ENCODE data around the gene KLHL29.

The KLHL29 gene

DNA sequence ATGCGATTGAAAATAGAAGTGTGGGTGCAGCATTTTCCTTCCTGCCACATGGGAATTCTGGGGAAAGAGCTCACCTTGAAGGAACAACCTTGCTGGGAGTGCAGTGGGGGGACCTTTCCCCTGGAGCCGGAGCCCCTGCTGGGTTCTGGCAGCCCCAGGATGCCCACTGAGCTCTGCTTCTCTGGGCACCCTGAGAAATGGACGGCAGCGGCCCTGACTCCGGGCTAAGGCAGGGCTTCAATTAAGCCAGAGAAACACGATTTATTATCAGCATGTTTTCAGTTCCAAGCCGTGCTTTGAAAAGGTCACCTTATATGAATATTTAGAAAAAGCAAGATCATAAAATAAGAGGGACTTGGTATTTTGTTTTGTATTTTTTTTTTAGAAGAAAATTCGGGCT lies 68.5 kb downstream of the KLHL29 start:
- DNase-seq = no peak

DNA sequence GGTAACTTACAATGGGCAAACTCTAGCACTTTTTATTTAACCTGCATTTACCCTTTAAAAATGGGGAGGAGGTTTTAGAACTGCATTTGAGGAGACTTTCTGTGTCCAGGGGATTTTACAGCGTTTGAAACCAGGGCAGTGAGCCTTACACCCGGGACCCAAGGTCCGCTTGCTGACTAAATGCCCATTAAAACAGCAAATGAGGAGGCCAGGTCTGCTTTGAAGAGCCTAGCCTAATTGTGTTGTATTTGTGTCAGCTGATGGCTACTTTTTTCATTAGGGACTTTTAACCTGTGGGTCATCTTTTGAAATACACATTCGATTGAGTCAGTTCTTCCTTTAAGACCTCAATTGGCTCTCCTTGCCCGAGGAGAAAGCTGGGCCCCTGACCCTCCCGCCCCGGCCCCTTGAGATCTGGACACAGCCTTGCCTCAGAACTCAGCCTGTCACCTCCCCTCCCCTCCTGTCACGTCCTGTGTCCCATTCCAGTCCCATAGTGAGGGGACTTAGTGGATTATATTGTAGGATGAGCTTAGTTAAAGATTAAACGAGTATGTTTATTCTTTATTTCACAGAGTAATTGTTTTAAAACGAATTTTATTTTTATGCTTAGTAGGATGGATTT lies 69.0 kb downstream of the KLHL29 start:
- DNase-seq = no peak

- peak; percentile 53 for DNase-seq
Observed at GRCh38 chr2:23454501-23455120, 69.6 kb downstream of the KLHL29 start.

GRCh38 chr2:23456396-23456795 lies 71.4 kb downstream of the KLHL29 start:
- DNase-seq = no peak

DNA sequence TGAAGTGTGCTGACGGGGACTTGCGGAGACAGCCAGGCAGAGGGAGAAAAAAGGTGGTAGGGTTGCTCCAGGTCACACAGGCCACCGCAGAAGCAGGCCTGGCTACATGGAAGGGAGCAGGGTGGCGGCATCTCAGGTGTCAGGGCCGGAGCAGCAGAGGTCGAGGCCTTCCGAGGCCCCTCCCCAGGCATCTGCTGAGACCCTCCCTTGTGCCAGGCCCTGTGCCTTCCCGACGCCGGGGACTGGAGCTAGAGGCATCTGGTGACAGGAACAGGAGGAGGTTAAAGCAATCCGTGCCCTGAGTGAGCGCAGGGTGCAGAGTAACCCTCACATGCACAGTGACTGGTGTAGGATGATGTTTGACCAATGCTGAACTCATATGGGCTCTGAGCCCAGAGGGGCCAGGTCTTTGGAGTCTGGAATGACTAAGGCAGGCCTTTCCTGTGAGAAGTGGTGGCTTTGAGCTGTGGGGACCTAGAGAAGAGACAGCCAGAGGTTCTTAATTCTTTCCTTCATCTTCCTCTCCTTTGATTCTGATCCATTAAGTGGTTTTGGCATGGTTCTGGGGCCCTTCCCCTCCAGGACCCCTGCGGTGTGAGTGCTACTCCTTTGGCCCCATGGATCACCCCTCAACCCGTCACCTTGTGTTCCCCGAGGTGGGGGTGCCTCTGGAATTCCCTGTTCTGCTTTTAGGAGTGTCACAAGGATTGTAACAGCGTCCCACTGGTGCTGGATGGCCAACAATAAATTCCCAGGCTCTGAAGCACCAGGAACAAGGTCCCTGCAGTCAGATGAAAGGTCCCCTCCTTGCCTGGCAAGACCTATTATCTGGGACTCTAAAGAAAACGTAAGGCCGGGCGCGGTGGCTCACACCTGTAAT lies 72.1 kb downstream of the KLHL29 start:
- no peak for DNase-seq

GRCh38 chr2:23457990-23458682 lies 73.2 kb downstream of the KLHL29 start:
- no peak for DNase-seq

DNA sequence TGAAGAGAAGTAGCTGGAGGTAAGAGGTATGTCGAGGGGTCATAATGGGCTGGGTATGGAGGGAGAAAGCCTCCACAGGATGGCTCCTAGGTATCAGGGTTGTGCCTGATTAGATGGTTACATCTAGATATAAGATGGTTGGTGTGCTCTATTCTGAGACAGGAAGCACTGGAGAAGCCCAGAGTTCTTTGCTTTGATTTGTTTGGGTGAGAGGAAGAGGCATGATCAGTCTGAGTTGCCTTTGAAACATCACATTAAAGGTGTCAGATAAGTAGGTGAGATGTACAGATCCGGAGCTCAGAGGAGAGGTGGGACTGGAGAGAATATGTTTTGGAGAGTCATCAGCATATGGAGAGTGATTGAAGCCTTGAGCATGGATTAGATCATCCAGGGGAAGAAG lies 74.1 kb downstream of the KLHL29 start:
- DNase-seq = no peak

GRCh38 chr2:23460228-23460627 lies 75.2 kb downstream of the KLHL29 start:
- DNase-seq = no peak

- DNase-seq = no peak
Observed at GRCh38 chr2:23460993-23461392, 76.0 kb downstream of the KLHL29 start.

DNA sequence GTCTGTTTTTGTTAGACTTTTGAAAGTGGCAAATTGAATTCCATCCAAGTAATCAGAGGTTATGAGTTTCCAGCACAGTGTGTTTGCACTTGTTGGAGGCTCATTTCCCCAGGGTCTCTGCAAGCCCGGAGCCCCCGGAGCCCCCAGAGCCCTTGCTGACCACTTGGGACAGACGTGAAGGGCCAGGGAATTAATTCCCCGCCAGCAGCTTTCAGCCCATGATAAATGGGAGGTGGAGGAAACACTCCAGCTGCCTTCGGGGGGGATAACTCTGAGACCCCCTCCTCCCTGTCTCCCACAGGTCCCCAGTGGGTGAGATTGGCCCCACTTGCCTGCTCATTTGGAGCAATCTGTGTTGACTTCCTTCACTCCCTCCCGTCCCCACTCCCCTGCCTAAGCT lies 79.2 kb downstream of the KLHL29 start:
- DNase-seq = peak; percentile 30

GRCh38 chr2:23464905-23465537 lies 80.0 kb downstream of the KLHL29 start:
- DNase-seq = peak; percentile 13

DNA sequence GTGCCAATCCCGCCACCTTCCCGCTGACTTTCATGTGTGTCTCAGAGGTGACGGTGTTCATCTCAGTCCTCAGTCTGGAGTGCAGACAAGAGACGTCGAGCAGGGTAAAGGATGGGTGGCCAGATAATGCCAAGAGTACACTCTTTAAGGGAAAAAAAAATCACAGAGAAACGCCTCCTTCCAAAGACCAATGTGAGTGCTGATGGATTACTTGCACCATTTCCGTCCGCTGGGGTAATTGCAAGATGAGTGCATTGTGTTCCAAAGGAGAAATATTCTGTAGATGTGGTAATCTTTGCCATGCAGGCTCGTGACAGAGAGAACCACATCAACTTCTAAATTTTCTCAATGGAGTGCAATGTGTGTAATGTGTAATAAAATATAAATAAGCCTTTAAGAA lies 81.0 kb downstream of the KLHL29 start:
- no peak for DNase-seq

- no peak for DNase-seq
Observed at GRCh38 chr2:23467618-23468017, 82.6 kb downstream of the KLHL29 start.

- DNase-seq = no peak
Observed at GRCh38 chr2:23468474-23469141, 83.6 kb downstream of the KLHL29 start.

DNA sequence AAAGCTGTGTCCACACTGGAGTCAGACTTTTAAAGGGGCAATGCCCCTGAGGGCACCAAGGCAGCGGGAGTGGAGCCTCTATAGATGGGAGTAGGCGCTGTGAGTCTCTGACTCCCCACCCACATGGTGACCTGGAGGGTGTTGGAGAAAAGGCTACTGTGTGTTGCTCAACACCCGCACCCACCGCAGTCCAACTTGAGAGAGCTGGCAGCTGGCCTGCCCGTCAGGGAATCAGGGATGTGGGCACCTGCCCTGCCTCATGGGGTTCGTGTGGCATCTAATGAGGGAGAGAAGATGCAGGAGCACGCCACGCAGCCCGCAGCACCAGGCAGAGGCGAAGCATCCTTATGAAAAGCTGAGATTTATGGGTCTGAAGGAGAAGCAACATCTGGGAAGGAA lies 84.2 kb downstream of the KLHL29 start:
- no peak for DNase-seq

GRCh38 chr2:23475036-23475435 lies 90.1 kb downstream of the KLHL29 start:
- DNase-seq = no peak

DNA sequence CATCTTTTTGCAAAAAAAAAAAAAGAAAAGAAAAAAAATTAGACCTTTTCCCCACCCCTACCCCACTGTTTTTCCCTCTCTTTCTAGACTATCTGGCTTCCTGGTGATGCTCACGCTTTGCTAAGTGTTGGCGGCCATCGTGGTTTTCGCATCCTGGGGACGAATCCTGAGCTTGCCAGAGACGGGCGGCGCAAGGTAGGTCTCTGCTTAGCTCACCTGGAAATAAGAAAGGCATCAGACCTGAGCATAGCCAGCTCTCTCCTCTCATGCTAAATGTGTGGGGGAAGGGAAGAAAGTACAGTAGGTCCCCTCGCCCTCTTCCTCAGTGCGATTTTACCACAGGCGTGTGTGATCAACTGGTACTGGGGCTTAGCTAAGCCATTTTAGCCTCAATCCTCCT lies 90.5 kb downstream of the KLHL29 start:
- no peak for DNase-seq

GRCh38 chr2:23476786-23477185 lies 91.8 kb downstream of the KLHL29 start:
- no peak for DNase-seq

DNA sequence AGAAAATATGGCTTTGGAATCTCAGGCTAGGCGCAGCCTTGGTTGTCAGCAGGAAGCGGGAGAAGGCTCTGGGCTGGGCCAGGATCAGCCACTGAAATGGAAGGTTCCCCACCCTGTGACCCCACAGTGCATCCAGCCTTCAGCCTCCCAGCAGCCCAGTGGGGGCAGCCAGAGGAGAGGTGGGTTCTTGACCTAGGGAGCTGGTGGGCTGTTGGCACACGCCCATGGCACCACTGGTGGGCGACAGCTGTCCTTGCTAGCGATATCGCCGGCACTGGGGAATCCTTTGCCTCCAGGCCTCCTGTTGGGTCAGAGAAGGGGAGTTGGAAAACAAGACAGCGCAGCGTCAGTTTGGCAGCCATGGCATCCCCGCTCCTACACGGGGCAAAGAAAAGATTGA lies 92.4 kb downstream of the KLHL29 start:
- no peak for DNase-seq

DNA sequence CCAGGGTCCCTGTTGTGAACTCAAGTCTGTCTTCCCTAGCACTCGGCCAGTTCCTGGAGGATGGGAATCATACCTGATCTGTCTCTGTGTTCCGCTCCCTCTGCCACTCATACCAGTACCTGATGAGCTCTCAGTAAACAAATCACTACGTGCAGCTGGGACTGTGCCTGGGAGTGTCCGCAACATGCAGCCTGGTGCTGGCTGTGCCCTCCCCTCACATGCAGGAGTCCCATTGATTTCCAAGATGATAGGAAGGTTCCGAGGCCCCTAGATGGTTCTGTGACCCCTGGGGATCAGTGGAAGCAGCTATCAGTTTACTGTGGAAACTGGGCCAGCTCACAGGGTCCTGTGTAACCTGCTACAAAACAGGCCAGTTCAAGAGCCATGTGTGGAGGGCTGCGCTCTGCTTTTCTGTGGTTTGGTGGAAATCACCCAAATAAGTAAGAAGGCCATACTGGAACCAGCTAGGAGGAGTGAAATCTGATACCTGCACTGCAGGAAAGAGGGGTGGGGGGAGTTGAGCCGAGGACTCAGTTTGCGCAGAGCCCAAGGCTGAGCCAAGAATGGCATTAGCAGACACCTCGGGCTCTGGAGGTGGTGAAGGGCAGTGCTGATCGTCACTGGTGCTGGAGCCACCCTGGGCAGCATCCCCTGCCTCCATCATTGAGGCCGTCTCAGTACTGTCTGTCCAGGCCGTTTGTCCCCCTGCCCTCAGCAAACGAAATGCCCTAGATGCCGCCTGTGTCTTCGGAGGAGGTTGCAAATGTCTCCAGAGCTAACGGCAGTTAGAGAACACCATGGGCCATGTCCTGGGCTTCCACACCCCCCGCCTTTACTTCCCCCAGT lies 93.3 kb downstream of the KLHL29 start:
- DNase-seq = peak; percentile 8

- no peak for DNase-seq
Observed at GRCh38 chr2:23478933-23479683, 94.1 kb downstream of the KLHL29 start.

All from NCI-H1092 treated with DMSO at 0.1 percent for 48 hours (cell line).